B cell (primary cell): ENCODE measurements around the gene EHD3. TPM values are rescaled to one million over a fixed set of nuclear protein-coding genes. Genes with fewer than 3 reads are reported as not detected.

Experiments used
- ATAC-seq: fragments of 200-7000 bp; cut with Tn5 transposase; one replicate; pipeline ENCODE4 v1.10.0; 2021; ENCODE audit warnings: low read depth, mild to moderate bottlenecking, moderate number of reproducible peaks, moderate library complexity
- CTCF ChIA-PET: fragments of 350-600 bp; sonication (Branson Sonifier 250); formaldehyde crosslinking; loops from one replicate; lab custom pipeline; 2021; ENCODE audit warnings: antibody characterized with exemption, inconsistent platforms; lab: Charles Lee
- POLR2A ChIA-PET: fragments of 350-600 bp; sonication (Branson Sonifier 250); formaldehyde crosslinking; loops from one replicate; lab custom pipeline; 2021; ENCODE audit warnings: antibody characterized with exemption; lab: Charles Lee
- DNase-seq: peaks from one replicate; pipeline ENCODE4 v3.0.0; 2013
- H2AFZ ChIP-seq: 2 replicates; pipeline ENCODE4 v1.6.1; 2012; ENCODE audit warnings: mild to moderate bottlenecking, low read depth, low read length; ENCODE audit not compliant: insufficient read depth, poor library complexity, severe bottlenecking
- H3K27ac ChIP-seq, 2 donors: 1 replicate in 1 of 2; 2 replicates in 1 of 2; pipeline ENCODE4 v1.5.1; 2012 to 2013; ENCODE audit warnings: low read length in 2 of 2, mild to moderate bottlenecking in 2 of 2, moderate library complexity in 1 of 2
- H3K27me3 ChIP-seq, 4 experiments: fragments of 200-600 bp in 1 of 4; sonication (generic) in 1 of 4; replicated peaks in 1 of 4; 1 replicate in 2 of 4; 2 replicates in 2 of 4; pipeline versions ENCODE4 v1.6.1 to v1.7.0; 2013 to 2016; ENCODE audit warnings: low read length in 3 of 4, mild to moderate bottlenecking in 2 of 4, mixed read lengths in 1 of 4, moderate library complexity in 1 of 4; ENCODE audit not compliant: insufficient read depth in 4 of 4, control insufficient read depth in 3 of 4; ENCODE audit errors: control extremely low read depth in 1 of 4
- H3K36me3 ChIP-seq, 2 experiments: replicated peaks in 1 of 2; 1 replicate in 1 of 2; 2 replicates in 1 of 2; pipeline versions ENCODE4 v1.6.1 to v1.7.1; 2013; ENCODE audit warnings: low read length in 1 of 2; ENCODE audit not compliant: insufficient read depth in 2 of 2, control insufficient read depth in 1 of 2; ENCODE audit errors: control extremely low read depth in 1 of 2, extremely low read depth in 1 of 2
- H3K4me1 ChIP-seq, 2 donors: fragments of 200-600 bp in 1 of 2; sonication (generic) in 1 of 2; 1 replicate in 1 of 2; 2 replicates in 1 of 2; pipeline versions ENCODE4 v1.5.1 to v1.6.1; 2013 to 2017; ENCODE audit warnings: low read length in 2 of 2; ENCODE audit not compliant: control insufficient read depth in 2 of 2, insufficient read depth in 2 of 2
- H3K4me2 ChIP-seq: replicated peaks from 2 replicates; pipeline ENCODE3; 2012; ENCODE audit warnings: mild to moderate bottlenecking, low read depth, low read length; ENCODE audit not compliant: poor library complexity, severe bottlenecking
- H3K4me3 ChIP-seq, 5 experiments: fragments of 200-600 bp in 1 of 5; sonication (generic) in 1 of 5; 1 replicate in 3 of 5; 2 replicates in 2 of 5; pipeline versions ENCODE4 v1.5.1 to v1.7.0; 2011 to 2016; ENCODE audit warnings: low read length in 4 of 5, mild to moderate bottlenecking in 4 of 5, low read depth in 2 of 5, control low read depth in 1 of 5, moderate library complexity in 1 of 5; ENCODE audit not compliant: insufficient read depth in 1 of 5; ENCODE audit errors: control extremely low read depth in 1 of 5, extremely low read depth in 1 of 5
- H3K79me2 ChIP-seq: fragments of 200-600 bp; sonication (generic); one replicate; pipeline ENCODE4 v1.6.0; 2016; ENCODE audit warnings: low read length; ENCODE audit not compliant: control insufficient read depth, insufficient read depth
- H3K9ac ChIP-seq: fragments of 200-600 bp; sonication (generic); 2 replicates; pipeline ENCODE4 v1.6.1; 2017; ENCODE audit warnings: mild to moderate bottlenecking, low read length, moderate library complexity
- H3K9me3 ChIP-seq, 3 donors: one replicate each; pipeline versions ENCODE4 v1.6.1 to v1.7.1; 2013; ENCODE audit warnings: low read length in 2 of 3; ENCODE audit not compliant: control insufficient read depth in 2 of 3, insufficient read depth in 1 of 3; ENCODE audit errors: control extremely low read depth in 1 of 3
- H4K20me1 ChIP-seq: 2 replicates; pipeline ENCODE4 v1.6.0; 2012; ENCODE audit warnings: mild to moderate bottlenecking, low read length; ENCODE audit not compliant: insufficient read depth, control insufficient read depth, poor library complexity, severe bottlenecking
- H3K27ac Mint-ChIP-seq: one replicate; pipeline ENCODE4 v1.8.0; 2021; ENCODE audit warnings: mixed read lengths
- H3K27me3 Mint-ChIP-seq: one replicate; pipeline ENCODE4 v1.8.0; 2021; ENCODE audit warnings: mixed read lengths
- H3K4me1 Mint-ChIP-seq: one replicate; pipeline ENCODE4 v1.8.0; 2021; ENCODE audit warnings: mixed read lengths
- H3K4me3 Mint-ChIP-seq: one replicate; pipeline ENCODE4 v1.8.0; 2021; ENCODE audit warnings: mixed read lengths
- H3K9me3 Mint-ChIP-seq: one replicate; pipeline ENCODE4 v1.8.0; 2022; ENCODE audit warnings: mixed read lengths; ENCODE audit not compliant: insufficient read depth
- CTCF ChIP-seq: fragments of 200-600 bp; IDR thresholded peaks from one replicate; pipeline ENCODE4 v1.8.0; 2022; ENCODE audit warnings: antibody characterized with exemption, mild to moderate bottlenecking
- EZH2 ChIP-seq: IDR thresholded peaks from 2 replicates; pipeline ENCODE4 v1.6.1; 2012; ENCODE audit warnings: borderline replicate concordance, low read depth, mild to moderate bottlenecking, moderate library complexity, low read length; ENCODE audit not compliant: insufficient read depth, poor library complexity, severe bottlenecking
- WGBS: methylation state at CpG from one replicate; pipeline ENCODE4 v1.1.5; 2013; ENCODE audit warnings: missing lambda C conversion rate; ENCODE audit not compliant: insufficient coverage; 5-methylcytosine and 5-hydroxymethylcytosine counted together
- intact Hi-C: fragments of 100-400 bp; cut with micrococcal nuclease; formaldehyde crosslinking; loops from one replicate; pipeline ENCODE4 v1.10.0; 2022
- polyA plus RNA-seq: library from polyadenylated mRNA; depleted of rRNA; stranded (reverse); fragments of >200 nt; gene quantifications from 2 replicates; pipeline ENCODE4 v1.2.3, GENCODE V29; 2012
- total RNA-seq, 2 donors: library from RNA; stranded (reverse); fragments of 120-200 nt in 1 of 2; gene quantifications; 1 replicate in 1 of 2; 2 replicates in 1 of 2; pipeline versions ENCODE4 v1.2.3 to v1.2.4, GENCODE V29; 2013 to 2022

EHD3 gene
- total and polyA plus RNA-seq, 2 donors (not counting 1 experiment from before 2014, with no cell fraction given), result 19.0 to 60.5 TPM

- WGBS, result no CpG with 5 or more reads among the region's 4 CpGs
- Mint-ChIP-seq H3K27me3 (no peaks in the 10 kb centered on the region), H3K27ac (peak overlapping the region; percentile 90), H3K4me3 (peak overlapping the region; percentile 67), H3K4me1 (peaks cover 63% of the 10 kb centered on the region), H3K9me3 (no peaks in the 10 kb centered on the region)
- Histone ChIP-seq H3K4me2 (peak overlapping the region; percentile 42), H3K79me2 (no peaks in the 10 kb centered on the region), H3K9ac (no peak overlapping the region), H3K27ac (peak overlapping the region; percentile 46 to 59), H3K4me1 (peaks cover 51 to 55% of the 10 kb centered on the region in 2 donors), H3K4me3 (no peak overlapping the region), H3K27me3 (no peaks in the 10 kb centered on the region), H4K20me1 (no peaks in the 10 kb centered on the region), H2AFZ (peak overlapping the region; percentile 23), H3K9me3 (no peaks in the 10 kb centered on the region), H3K36me3 (no peaks in the 10 kb centered on the region)
- POLR2A ChIA-PET, result interaction anchor here (1.0 kb wide), 1 partner anchor 21 kb away, joined by 4 read pairs; the partner anchor contains the start of gene EHD3
- TF ChIP-seq EZH2 (no peak), CTCF (no peak)
- ATAC-seq (no peak), DNase-seq (peak; percentile 44)
- CTCF ChIA-PET, result interaction anchor here (1.5 to 7.5 kb wide), 6 partner anchors 20 to 119 kb away, joined by 5 to 58 read pairs (median 12); partner anchors contain the start of gene EHD3
- intact Hi-C loops, result no loop called here
Measured at GRCh38 chr2:31213601-31214443, 20.1 kb upstream of the EHD3 start.
